Measurements from ENCODE around the gene TCF7L2.

TCF7L2 gene

GRCh38 chr10:112918771-112919170 lies 31.3 kb upstream of the TCF7L2 start:
- Mint-ChIP-seq H3K27ac (ENCODE audit: low read depth) (no peak overlapping the region), H3K9me3 (no peaks in the 10 kb centered on the region), H3K4me3 (no peak overlapping the region), H3K27me3 (peaks cover 13% of the 10 kb centered on the region), H3K4me1 (no peaks in the 10 kb centered on the region), H3K36me3 (ENCODE audit: insufficient read depth) (no peaks in the 10 kb centered on the region)
- ATAC-seq (replicated peaks; ENCODE audit: extremely low read depth, poor library complexity, severe bottlenecking) (no peak), DNase-seq (ENCODE audit: low spot score in 2 of 2) (no peak)

DNA sequence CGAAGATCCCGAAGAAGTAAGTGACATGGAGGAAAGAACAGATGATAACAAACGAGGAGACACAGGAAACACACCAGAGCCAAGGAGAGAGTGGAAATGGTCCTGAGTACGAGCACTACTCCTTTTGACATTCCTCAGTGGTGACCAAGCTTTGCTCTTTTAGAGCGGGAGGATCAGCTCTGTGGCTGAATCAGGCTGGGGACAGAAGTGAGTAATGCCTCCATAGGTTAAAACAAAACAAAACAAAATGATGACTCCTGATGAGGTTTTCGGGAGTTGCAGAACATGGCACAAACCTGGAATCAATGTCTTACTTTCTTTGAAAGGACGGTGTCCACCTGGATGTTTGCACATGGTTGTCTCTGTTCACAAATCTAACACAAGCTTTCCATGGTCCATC lies 30.3 kb upstream of the TCF7L2 start:
- Mint-ChIP-seq H3K9me3 (no peaks in the 10 kb centered on the region), H3K4me3 (no peak overlapping the region), H3K27me3 (peaks cover 13% of the 10 kb centered on the region), H3K36me3 (ENCODE audit: insufficient read depth) (no peaks in the 10 kb centered on the region), H3K4me1 (no peaks in the 10 kb centered on the region), H3K27ac (ENCODE audit: low read depth) (no peak overlapping the region)
- DNase-seq (ENCODE audit: low spot score in 2 of 2): no peak
- ATAC-seq (replicated peaks; ENCODE audit: extremely low read depth, poor library complexity, severe bottlenecking): no peak

GRCh38 chr10:112926906-112927688 lies 22.9 kb upstream of the TCF7L2 start:
- ATAC-seq (replicated peaks; ENCODE audit: extremely low read depth, poor library complexity, severe bottlenecking) (no peak), DNase-seq (ENCODE audit: low spot score in 2 of 2) (no peak)
- H3K9me3 Mint-ChIP-seq: peaks cover 5% of the 10 kb centered on the region
- H3K27me3 Mint-ChIP-seq: peaks cover 12% of the 10 kb centered on the region
- no peaks in the 10 kb centered on the region for H3K4me1 Mint-ChIP-seq
- H3K27ac Mint-ChIP-seq (ENCODE audit: low read depth): no peak overlapping the region
- H3K4me3 Mint-ChIP-seq: no peak overlapping the region
- H3K36me3 Mint-ChIP-seq (ENCODE audit: insufficient read depth): no peaks in the 10 kb centered on the region

GRCh38 chr10:112927980-112928379 lies 22.1 kb upstream of the TCF7L2 start:
- DNase-seq (ENCODE audit: low spot score in 2 of 2) (no peak), ATAC-seq (replicated peaks; ENCODE audit: extremely low read depth, poor library complexity, severe bottlenecking) (no peak)
- H3K27ac Mint-ChIP-seq (ENCODE audit: low read depth): no peak overlapping the region
- H3K4me1 Mint-ChIP-seq: no peaks in the 10 kb centered on the region
- H3K36me3 Mint-ChIP-seq (ENCODE audit: insufficient read depth): no peaks in the 10 kb centered on the region
- H3K27me3 Mint-ChIP-seq: peaks cover 21% of the 10 kb centered on the region
- peaks cover 5% of the 10 kb centered on the region for H3K9me3 Mint-ChIP-seq
- no peak overlapping the region for H3K4me3 Mint-ChIP-seq

GRCh38 chr10:112932658-112933057 lies 17.4 kb upstream of the TCF7L2 start:
- peaks cover 35% of the 10 kb centered on the region for H3K27me3 Mint-ChIP-seq
- ATAC-seq (replicated peaks; ENCODE audit: extremely low read depth, poor library complexity, severe bottlenecking) (no peak), DNase-seq (ENCODE audit: low spot score in 2 of 2) (no peak)
- no peaks in the 10 kb centered on the region for H3K36me3 Mint-ChIP-seq (ENCODE audit: insufficient read depth)
- no peak overlapping the region for H3K4me3 Mint-ChIP-seq
- no peaks in the 10 kb centered on the region for H3K4me1 Mint-ChIP-seq
- H3K9me3 Mint-ChIP-seq: peaks cover 5% of the 10 kb centered on the region
- H3K27ac Mint-ChIP-seq (ENCODE audit: low read depth): no peak overlapping the region

- DNase-seq (ENCODE audit: low spot score in 2 of 2): no peak
- no peaks in the 10 kb centered on the region for H3K4me1 Mint-ChIP-seq
- H3K27ac Mint-ChIP-seq (ENCODE audit: low read depth): no peak overlapping the region
- ATAC-seq (replicated peaks; ENCODE audit: extremely low read depth, poor library complexity, severe bottlenecking): no peak
- peaks cover 3% of the 10 kb centered on the region for H3K9me3 Mint-ChIP-seq
- no peak overlapping the region for H3K4me3 Mint-ChIP-seq
- peaks cover 44% of the 10 kb centered on the region for H3K27me3 Mint-ChIP-seq
- H3K36me3 Mint-ChIP-seq (ENCODE audit: insufficient read depth): no peaks in the 10 kb centered on the region
Observed at GRCh38 chr10:112934193-112934592, 15.9 kb upstream of the TCF7L2 start.

DNA sequence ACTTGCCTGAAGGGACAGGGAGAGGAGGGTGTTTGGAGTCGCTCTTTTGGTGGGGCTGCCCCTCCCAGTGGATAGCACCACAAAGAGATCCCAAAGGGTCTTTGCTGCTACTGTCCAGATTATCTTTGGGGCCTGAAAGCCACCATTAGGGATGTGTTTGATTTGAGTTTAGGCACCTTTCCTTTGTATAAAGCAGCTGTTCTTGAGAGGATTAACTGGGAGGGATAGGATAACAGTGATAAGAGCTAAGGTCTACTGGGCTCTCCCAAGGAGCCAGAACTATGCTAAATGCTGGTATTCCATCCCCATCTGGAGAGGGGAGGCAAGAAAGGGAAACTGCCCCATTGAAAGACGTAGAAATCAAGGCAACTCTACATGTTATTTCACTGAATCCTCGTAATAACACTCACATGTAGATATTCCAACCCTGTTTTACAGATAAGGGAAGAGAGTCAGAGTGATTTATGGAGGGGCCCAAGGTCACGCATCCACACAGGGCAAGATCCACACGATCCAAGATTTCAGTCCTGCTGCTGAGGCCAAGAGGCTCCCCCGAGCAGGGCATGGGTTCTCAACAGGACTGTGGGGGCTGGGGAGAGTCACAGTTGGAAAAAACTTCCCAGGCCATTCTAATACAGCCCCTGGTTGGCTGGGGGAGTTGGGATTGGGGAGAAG lies 11.1 kb upstream of the TCF7L2 start:
- Mint-ChIP-seq H3K36me3 (ENCODE audit: insufficient read depth) (peaks cover 2% of the 10 kb centered on the region), H3K27ac (ENCODE audit: low read depth) (no peak overlapping the region), H3K27me3 (peaks cover 19% of the 10 kb centered on the region), H3K4me3 (no peak overlapping the region), H3K4me1 (no peaks in the 10 kb centered on the region), H3K9me3 (no peaks in the 10 kb centered on the region)
- no peak for DNase-seq (ENCODE audit: low spot score in 2 of 2)
- no peak for ATAC-seq (replicated peaks; ENCODE audit: extremely low read depth, poor library complexity, severe bottlenecking)

DNA sequence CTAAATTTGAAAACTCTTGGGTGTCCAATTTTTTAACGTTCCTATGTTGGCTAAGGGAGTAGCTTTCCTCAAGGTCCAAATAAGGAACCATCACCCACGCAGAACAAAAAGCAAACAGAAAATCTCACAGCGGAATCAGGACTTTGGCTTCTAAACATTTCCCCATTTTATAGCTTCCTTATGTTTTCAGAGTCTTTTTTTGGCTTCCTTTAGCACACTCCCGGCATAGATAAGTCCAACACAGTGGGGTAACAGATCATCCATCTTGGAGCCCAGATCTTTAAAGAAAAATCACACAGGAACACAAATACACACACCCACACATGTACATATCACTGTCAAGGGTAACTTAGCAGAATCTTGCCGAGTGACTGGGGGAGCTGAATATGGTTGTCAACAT lies 4.2 kb upstream of the TCF7L2 start:
- Mint-ChIP-seq H3K36me3 (ENCODE audit: insufficient read depth) (peaks cover 9% of the 10 kb centered on the region), H3K27ac (ENCODE audit: low read depth) (no peak overlapping the region), H3K9me3 (no peaks in the 10 kb centered on the region), H3K27me3 (no peaks in the 10 kb centered on the region), H3K4me1 (peaks cover 19% of the 10 kb centered on the region), H3K4me3 (no peak overlapping the region)
- no peak for ATAC-seq (replicated peaks; ENCODE audit: extremely low read depth, poor library complexity, severe bottlenecking)
- no peak for DNase-seq (ENCODE audit: low spot score in 2 of 2)

DNA sequence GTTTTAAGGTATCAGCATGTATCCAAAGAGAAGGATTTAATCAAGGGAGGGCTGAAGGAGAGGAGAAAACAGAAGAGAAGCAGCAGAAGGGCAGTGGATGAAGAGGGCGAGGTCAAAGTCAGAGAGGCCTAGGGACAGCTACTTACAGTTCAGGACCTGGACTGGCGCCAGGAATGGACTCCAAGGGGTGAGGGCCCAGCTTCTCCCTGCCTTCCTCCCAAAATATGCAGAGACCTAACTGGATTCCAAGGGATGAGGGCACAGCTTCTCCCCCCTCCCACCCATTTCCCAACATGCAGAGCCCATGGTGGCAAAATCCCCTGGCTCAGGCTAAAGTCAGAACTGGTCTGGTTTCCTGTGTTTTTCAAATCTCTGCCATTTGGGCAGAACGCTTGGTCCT lies 3.4 kb upstream of the TCF7L2 start:
- no peak overlapping the region for H3K4me3 Mint-ChIP-seq
- H3K4me1 Mint-ChIP-seq: peaks cover 20% of the 10 kb centered on the region
- H3K9me3 Mint-ChIP-seq: no peaks in the 10 kb centered on the region
- no peaks in the 10 kb centered on the region for H3K27me3 Mint-ChIP-seq
- ATAC-seq (replicated peaks; ENCODE audit: extremely low read depth, poor library complexity, severe bottlenecking) (no peak), DNase-seq (ENCODE audit: low spot score in 2 of 2) (no peak)
- H3K36me3 Mint-ChIP-seq (ENCODE audit: insufficient read depth): peaks cover 8% of the 10 kb centered on the region
- no peak overlapping the region for H3K27ac Mint-ChIP-seq (ENCODE audit: low read depth)

DNA sequence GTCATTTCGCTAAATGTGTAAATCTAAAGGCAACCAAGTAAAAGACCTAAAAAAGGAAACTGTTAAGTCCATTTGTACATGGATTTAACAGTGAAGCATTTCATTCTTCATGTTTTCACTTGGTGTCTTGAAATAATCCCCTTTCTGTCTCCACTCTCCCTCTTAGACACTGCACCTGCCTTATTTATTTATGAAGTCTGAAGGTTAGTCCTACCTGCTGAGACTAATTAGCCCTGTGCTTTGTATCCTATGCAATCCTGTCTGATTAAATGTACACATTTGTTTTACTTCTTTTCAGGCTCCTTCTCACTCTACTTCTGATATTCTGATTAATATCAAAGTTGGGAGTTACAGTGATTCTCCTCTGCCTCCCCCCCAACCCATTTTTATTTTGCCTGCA lies 1.9 kb upstream of the TCF7L2 start:
- Mint-ChIP-seq H3K36me3 (ENCODE audit: insufficient read depth) (peaks cover 13% of the 10 kb centered on the region), H3K9me3 (no peaks in the 10 kb centered on the region), H3K4me1 (peaks cover 31% of the 10 kb centered on the region), H3K27me3 (no peaks in the 10 kb centered on the region), H3K27ac (ENCODE audit: low read depth) (peak overlapping the region; percentile 71), H3K4me3 (no peak overlapping the region)
- DNase-seq (ENCODE audit: low spot score in 2 of 2) (no peak), ATAC-seq (replicated peaks; ENCODE audit: extremely low read depth, poor library complexity, severe bottlenecking) (no peak)

GRCh38 chr10:112949143-112949823 lies 764 bp upstream of the TCF7L2 start:
- Mint-ChIP-seq H3K27ac (ENCODE audit: low read depth) (peak overlapping the region; percentile 71), H3K27me3 (no peaks in the 10 kb centered on the region)
- ATAC-seq (replicated peaks; ENCODE audit: extremely low read depth, poor library complexity, severe bottlenecking): peak; percentile 8

GRCh38 chr10:112950714-112951358 lies 789 bp downstream of the TCF7L2 start:
- DNase-seq (ENCODE audit: low spot score in 2 of 2) (no peak), ATAC-seq (replicated peaks; ENCODE audit: extremely low read depth, poor library complexity, severe bottlenecking) (peak; percentile 10)
- Mint-ChIP-seq H3K4me3 (peak overlapping the region; percentile 85), H3K36me3 (ENCODE audit: insufficient read depth) (peaks cover 17% of the 10 kb centered on the region), H3K9me3 (no peaks in the 10 kb centered on the region), H3K27ac (ENCODE audit: low read depth) (peak overlapping the region; percentile 98), H3K27me3 (no peaks in the 10 kb centered on the region), H3K4me1 (peaks cover 38% of the 10 kb centered on the region)

More at GRCh38 chr10:112949143-112949823, 764 bp upstream of the TCF7L2 start:
- no peak for DNase-seq (ENCODE audit: low spot score in 2 of 2)
- no peaks in the 10 kb centered on the region for H3K9me3 Mint-ChIP-seq
- peaks cover 31% of the 10 kb centered on the region for H3K4me1 Mint-ChIP-seq
- peak overlapping the region; percentile 85 for H3K4me3 Mint-ChIP-seq
- peaks cover 17% of the 10 kb centered on the region for H3K36me3 Mint-ChIP-seq (ENCODE audit: insufficient read depth)
